HEK293 (cell line): ENCODE measurements around the gene CISD2.
"Not testable (repeated sequence)": the region's sequence is repeated elsewhere in the genome, so short reads cannot be mapped to it uniquely, and the experiment has no call there.

ENCODE experiments used
- CTCF ChIA-PET: fragments of 350-600 bp; formaldehyde crosslinking; extraction: SDS; loops from one replicate; lab custom pipeline; 2021; ENCODE audit warnings: antibody characterized with exemption; lab: Yijun Ruan, JAX
- POLR2A ChIA-PET: fragments of 300-600 bp; formaldehyde crosslinking; extraction: SDS; loops from one replicate; lab custom pipeline; 2020; ENCODE audit warnings: antibody characterized with exemption, inconsistent platforms; lab: Yijun Ruan, JAX
- H3K27ac ChIP-seq: fragments of 200-500 bp; sonication (Bioruptor generic); 2 replicates; pipeline ENCODE4 v1.5.1; 2014; ENCODE audit warnings: low read depth, low read length, control low read depth, inconsistent platforms; ENCODE audit errors: extremely low read depth
- H3K36me3 ChIP-seq, 2 experiments: fragments of 200-500 bp in 1 of 2; sonication (Bioruptor generic) in 1 of 2; 1 replicate in 1 of 2; 2 replicates in 1 of 2; pipeline ENCODE4 v1.5.1; 2014 to 2017; ENCODE audit warnings: inconsistent platforms in 2 of 2, low read length in 2 of 2; ENCODE audit not compliant: control insufficient read depth in 2 of 2, insufficient read depth in 1 of 2
- H3K4me1 ChIP-seq: fragments of 200-500 bp; sonication (Bioruptor generic); 2 replicates; pipeline ENCODE4 v1.5.1; 2014; ENCODE audit warnings: mild to moderate bottlenecking, low read length, inconsistent platforms; ENCODE audit not compliant: control insufficient read depth, insufficient read depth
- H3K4me3 ChIP-seq: 2 replicates; pipeline ENCODE4 v1.5.1; 2011; ENCODE audit warnings: low read depth, mild to moderate bottlenecking, control low read depth, low read length, moderate library complexity
- H3K9me3 ChIP-seq: fragments of 200-500 bp; sonication (Bioruptor generic); 2 replicates; pipeline ENCODE4 v1.5.1; 2014; ENCODE audit warnings: low read depth, low read length, inconsistent platforms; ENCODE audit not compliant: control insufficient read depth, insufficient read depth
- KLF7 ChIP-seq: fragments of 450-650 bp; formaldehyde crosslinking; IDR thresholded peaks from 2 replicates; pipeline ENCODE4 v1.5.1; 2016; ENCODE audit warnings: missing biosample characterization, missing genetic modification characterization, borderline replicate concordance
- KLF8 ChIP-seq: fragments of 450-650 bp; formaldehyde crosslinking; IDR thresholded peaks from 2 replicates; pipeline ENCODE4 v1.5.1; 2016; ENCODE audit warnings: missing biosample characterization, missing genetic modification characterization
- ZNF133 ChIP-seq: fragments of 450-650 bp; formaldehyde crosslinking; IDR thresholded peaks from 2 replicates; pipeline ENCODE4 v1.5.1; 2016; ENCODE audit warnings: missing biosample characterization, missing genetic modification characterization
- ZNF157 ChIP-seq: fragments of 450-650 bp; formaldehyde crosslinking; IDR thresholded peaks from 2 replicates; pipeline ENCODE4 v1.5.1; 2016; ENCODE audit warnings: missing biosample characterization, missing genetic modification characterization
- ZNF184 ChIP-seq: fragments of 450-650 bp; IDR thresholded peaks from 2 replicates; pipeline ENCODE4 v1.5.1; 2018; ENCODE audit warnings: missing biosample characterization, mild to moderate bottlenecking, missing genetic modification characterization
- ZNF2 ChIP-seq: fragments of 450-650 bp; formaldehyde crosslinking; IDR thresholded peaks from 2 replicates; pipeline ENCODE4 v1.5.1; 2016; ENCODE audit warnings: missing biosample characterization, missing genetic modification characterization
- ZNF202 ChIP-seq: fragments of 450-650 bp; formaldehyde crosslinking; IDR thresholded peaks from 2 replicates; pipeline ENCODE4 v1.5.1; 2016; ENCODE audit warnings: missing biosample characterization, missing genetic modification characterization, borderline replicate concordance
- ZNF23 ChIP-seq: fragments of 450-650 bp; formaldehyde crosslinking; IDR thresholded peaks from 2 replicates; pipeline ENCODE4 v1.5.1; 2016; ENCODE audit warnings: missing biosample characterization, missing genetic modification characterization, borderline replicate concordance
- ZNF544 ChIP-seq: fragments of 450-650 bp; formaldehyde crosslinking; IDR thresholded peaks from 2 replicates; pipeline ENCODE4 v1.5.0; 2017; ENCODE audit warnings: missing biosample characterization, missing genetic modification characterization
- ZNF660 ChIP-seq: fragments of 450-650 bp; IDR thresholded peaks from 2 replicates; pipeline ENCODE4 v1.5.1; 2018; ENCODE audit warnings: missing biosample characterization, mild to moderate bottlenecking, missing genetic modification characterization
- ZNF76 ChIP-seq: fragments of 450-650 bp; formaldehyde crosslinking; IDR thresholded peaks from 2 replicates; pipeline ENCODE4; 2016; ENCODE audit warnings: low read depth, missing biosample characterization, missing genetic modification characterization, borderline replicate concordance
- ZSCAN4 ChIP-seq: fragments of 450-650 bp; formaldehyde crosslinking; IDR thresholded peaks from 2 replicates; pipeline ENCODE4 v1.5.1; 2017; ENCODE audit warnings: missing biosample characterization, missing genetic modification characterization
- TF ChIP-seq, protein P1 (sequence below): fragments of 450-650 bp; formaldehyde crosslinking; IDR thresholded peaks from 2 replicates; pipeline ENCODE4 v1.5.1; 2016; ENCODE audit warnings: missing biosample characterization, missing genetic modification characterization, borderline replicate concordance
- TF ChIP-seq, protein P2 (sequence below): fragments of 450-650 bp; formaldehyde crosslinking; IDR thresholded peaks from 2 replicates; pipeline ENCODE4 v1.5.1; 2016; ENCODE audit warnings: missing biosample characterization, missing genetic modification characterization
- TF ChIP-seq, protein P3 (sequence below): fragments of 450-650 bp; formaldehyde crosslinking; conservative IDR thresholded peaks from 2 replicates; pipeline ENCODE4 v1.5.1; 2016; ENCODE audit warnings: low read depth, missing biosample characterization, missing genetic modification characterization

Gene CISD2

DNA sequence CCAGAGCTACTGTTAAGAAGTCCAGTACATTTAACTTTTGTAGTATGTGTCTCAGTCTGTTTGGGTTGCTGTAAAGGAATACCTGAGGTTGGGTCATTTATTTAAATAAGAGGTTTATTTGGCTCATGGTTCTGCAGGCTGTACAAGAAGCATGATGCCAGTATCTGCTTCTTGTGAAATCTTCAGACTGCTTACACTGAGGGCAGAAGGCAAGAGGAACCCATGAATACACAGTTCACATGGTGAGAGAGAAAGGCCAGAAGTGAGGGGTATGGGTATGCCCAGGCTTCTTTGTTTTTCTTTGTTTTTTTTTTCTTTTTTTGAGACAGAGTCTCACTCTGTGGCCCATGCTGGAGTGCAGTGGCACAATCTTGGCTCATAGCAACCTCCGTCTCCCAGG lies 6.0 kb upstream of the CISD2 start:
- CTCF ChIA-PET, result no interaction called here

GRCh38 chr4:102865327-102865726 lies 3.5 kb upstream of the CISD2 start:
- H3K4me3 ChIP-seq, H3K27ac ChIP-seq, H3K4me1 ChIP-seq, H3K9me3 ChIP-seq, H3K36me3 ChIP-seq, CTCF ChIA-PET: not testable (repeated sequence)
- POLR2A ChIA-PET, result interaction anchor here (1.1 kb wide), 1 partner anchor 37 kb away, joined by 3 read pairs; no protein-coding TSS in a partner anchor

More for the DNA sequence above, 6.0 kb upstream of the CISD2 start:
- Histone ChIP-seq H3K4me3 (no peak overlapping the region), H3K36me3 (peaks cover 0 to 3% of the 10 kb centered on the region in 2 experiments; a peak in 1 of 3 replicates), H3K27ac (no peak overlapping the region), H3K4me1 (no peaks in the 10 kb centered on the region), H3K9me3 (no peaks in the 10 kb centered on the region)
- POLR2A ChIA-PET, result no interaction called here
- TF ChIP-seq ZNF202 (tag by site-specific recombination) (no peak), ZNF184 (no peak), ZNF76 (no peak), ZNF2 (tag by site-specific recombination) (no peak), ZNF660 (no peak), ZSCAN4 (tag by site-specific recombination) (no peak), KLF7 (tag by site-specific recombination) (no peak), KLF8 (no peak), ZNF133 (tag by site-specific recombination) (no peak), ZNF157 (tag by site-specific recombination) (no peak), ZNF544 (tag by site-specific recombination) (no peak), ZNF23 (tag by site-specific recombination) (no peak)
- TF ChIP-seq, protein P1, sequence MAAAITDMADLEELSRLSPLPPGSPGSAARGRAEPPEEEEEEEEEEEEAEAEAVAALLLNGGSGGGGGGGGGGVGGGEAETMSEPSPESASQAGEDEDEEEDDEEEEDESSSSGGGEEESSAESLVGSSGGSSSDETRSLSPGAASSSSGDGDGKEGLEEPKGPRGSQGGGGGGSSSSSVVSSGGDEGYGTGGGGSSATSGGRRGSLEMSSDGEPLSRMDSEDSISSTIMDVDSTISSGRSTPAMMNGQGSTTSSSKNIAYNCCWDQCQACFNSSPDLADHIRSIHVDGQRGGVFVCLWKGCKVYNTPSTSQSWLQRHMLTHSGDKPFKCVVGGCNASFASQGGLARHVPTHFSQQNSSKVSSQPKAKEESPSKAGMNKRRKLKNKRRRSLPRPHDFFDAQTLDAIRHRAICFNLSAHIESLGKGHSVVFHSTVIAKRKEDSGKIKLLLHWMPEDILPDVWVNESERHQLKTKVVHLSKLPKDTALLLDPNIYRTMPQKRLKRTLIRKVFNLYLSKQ (tag by site-specific recombination), result no peak
- TF ChIP-seq, protein P2, sequence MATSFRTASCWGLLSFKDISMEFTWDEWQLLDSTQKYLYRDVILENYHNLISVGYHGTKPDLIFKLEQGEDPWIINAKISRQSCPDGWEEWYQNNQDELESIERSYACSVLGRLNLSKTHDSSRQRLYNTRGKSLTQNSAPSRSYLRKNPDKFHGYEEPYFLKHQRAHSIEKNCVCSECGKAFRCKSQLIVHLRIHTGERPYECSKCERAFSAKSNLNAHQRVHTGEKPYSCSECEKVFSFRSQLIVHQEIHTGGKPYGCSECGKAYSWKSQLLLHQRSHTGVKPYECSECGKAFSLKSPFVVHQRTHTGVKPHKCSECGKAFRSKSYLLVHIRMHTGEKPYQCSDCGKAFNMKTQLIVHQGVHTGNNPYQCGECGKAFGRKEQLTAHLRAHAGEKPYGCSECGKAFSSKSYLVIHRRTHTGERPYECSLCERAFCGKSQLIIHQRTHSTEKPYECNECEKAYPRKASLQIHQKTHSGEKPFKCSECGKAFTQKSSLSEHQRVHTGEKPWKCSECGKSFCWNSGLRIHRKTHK (tag by site-specific recombination), result no peak
- TF ChIP-seq, protein P3, sequence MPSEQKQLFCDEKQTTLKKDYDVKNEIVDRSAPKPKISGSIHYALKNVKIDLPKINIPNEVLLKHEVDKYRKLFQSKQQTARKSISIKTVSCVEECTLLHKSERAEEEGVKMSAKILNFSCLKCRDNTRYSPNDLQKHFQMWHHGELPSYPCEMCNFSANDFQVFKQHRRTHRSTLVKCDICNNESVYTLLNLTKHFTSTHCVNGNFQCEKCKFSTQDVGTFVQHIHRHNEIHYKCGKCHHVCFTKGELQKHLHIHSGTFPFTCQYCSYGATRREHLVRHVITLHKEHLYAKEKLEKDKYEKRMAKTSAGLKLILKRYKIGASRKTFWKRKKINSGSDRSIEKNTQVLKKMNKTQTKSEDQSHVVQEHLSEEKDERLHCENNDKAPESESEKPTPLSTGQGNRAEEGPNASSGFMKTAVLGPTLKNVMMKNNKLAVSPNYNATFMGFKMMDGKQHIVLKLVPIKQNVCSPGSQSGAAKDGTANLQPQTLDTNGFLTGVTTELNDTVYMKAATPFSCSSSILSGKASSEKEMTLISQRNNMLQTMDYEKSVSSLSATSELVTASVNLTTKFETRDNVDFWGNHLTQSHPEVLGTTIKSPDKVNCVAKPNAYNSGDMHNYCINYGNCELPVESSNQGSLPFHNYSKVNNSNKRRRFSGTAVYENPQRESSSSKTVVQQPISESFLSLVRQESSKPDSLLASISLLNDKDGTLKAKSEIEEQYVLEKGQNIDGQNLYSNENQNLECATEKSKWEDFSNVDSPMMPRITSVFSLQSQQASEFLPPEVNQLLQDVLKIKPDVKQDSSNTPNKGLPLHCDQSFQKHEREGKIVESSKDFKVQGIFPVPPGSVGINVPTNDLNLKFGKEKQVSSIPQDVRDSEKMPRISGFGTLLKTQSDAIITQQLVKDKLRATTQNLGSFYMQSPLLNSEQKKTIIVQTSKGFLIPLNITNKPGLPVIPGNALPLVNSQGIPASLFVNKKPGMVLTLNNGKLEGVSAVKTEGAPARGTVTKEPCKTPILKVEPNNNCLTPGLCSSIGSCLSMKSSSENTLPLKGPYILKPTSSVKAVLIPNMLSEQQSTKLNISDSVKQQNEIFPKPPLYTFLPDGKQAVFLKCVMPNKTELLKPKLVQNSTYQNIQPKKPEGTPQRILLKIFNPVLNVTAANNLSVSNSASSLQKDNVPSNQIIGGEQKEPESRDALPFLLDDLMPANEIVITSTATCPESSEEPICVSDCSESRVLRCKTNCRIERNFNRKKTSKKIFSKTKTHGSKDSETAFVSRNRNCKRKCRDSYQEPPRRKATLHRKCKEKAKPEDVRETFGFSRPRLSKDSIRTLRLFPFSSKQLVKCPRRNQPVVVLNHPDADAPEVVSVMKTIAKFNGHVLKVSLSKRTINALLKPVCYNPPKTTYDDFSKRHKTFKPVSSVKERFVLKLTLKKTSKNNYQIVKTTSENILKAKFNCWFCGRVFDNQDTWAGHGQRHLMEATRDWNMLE (tag by site-specific recombination), result no peak
